PFSK-1 (cell line): ENCODE results near the gene NXPE3.

ENCODE experiments used
- POLR2AphosphoS5 ChIP-seq: IDR thresholded peaks from 2 replicates; pipeline ENCODE4 v1.6.1; 2012; ENCODE audit warnings: low read depth, mild to moderate bottlenecking, control low read depth, low read length, moderate library complexity
- REST ChIP-seq, 2 experiments: IDR thresholded peaks; 2 replicates each; pipeline versions ENCODE4 v1.6.1 to v1.8.0; 2011 to 2012; ENCODE audit warnings: low read depth in 2 of 2, low read length in 2 of 2, control low read depth in 1 of 2, inconsistent platforms in 1 of 2, mild to moderate bottlenecking in 1 of 2, moderate library complexity in 1 of 2; ENCODE audit not compliant: insufficient read depth in 1 of 2
- SIN3A ChIP-seq: IDR thresholded peaks from 2 replicates; pipeline ENCODE4 v1.6.1; 2012; ENCODE audit warnings: mild to moderate bottlenecking, low read length, moderate library complexity, borderline replicate concordance; ENCODE audit not compliant: insufficient read depth

DNA sequence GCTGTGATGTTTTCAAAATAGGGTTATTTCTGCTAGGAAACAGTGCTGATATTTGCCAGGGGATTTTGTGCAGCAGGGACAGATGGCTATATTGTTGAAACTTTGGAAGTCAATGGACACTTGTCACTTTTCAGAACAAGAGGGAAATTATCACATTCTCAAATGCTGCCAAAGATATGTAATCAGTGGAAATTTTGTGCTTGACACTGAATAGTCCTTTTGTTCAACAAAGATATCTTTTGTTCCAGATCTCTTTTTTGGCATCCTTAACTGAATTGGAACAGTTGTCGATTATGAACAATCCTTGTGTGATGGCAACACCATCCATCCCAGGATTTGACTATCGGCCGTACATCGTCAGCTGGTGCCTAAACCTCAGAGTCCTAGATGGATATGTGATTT lies 46.8 kb upstream of the NXPE3 start:
- no peak for TF ChIP-seq POLR2AphosphoS5
- no peak for TF ChIP-seq REST (IDR thresholded peaks at IDR 0.05; ENCODE audit: insufficient read depth in 1 of 2, low read depth in 2 of 2, low read length in 2 of 2)
- TF ChIP-seq SIN3A = no peak
